Upper lobe of left lung (tissue), 4 donors: ENCODE data around the gene RTN4.

Source experiments
- CTCF ChIP-seq, 6 experiments: fragments of 450-650 bp in 4 of 6; fragments of 200-600 bp in 2 of 6; sonication (generic) in 2 of 6; IDR thresholded peaks; one replicate each; pipeline ENCODE4 v1.5.1; 2016 to 2019; ENCODE audit warnings: antibody characterized with exemption in 6 of 6
- EP300 ChIP-seq, 4 donors: sonication (generic); formaldehyde crosslinking; IDR thresholded peaks; one replicate each; pipeline ENCODE4 v1.5.1; 2017; ENCODE audit warnings: antibody characterized with exemption in 4 of 4, control low read depth in 2 of 4
- POLR2A ChIP-seq, 4 donors: fragments of 450-650 bp; IDR thresholded peaks; one replicate each; pipeline ENCODE4 v1.5.1; 2016 to 2017; ENCODE audit warnings: antibody characterized with exemption in 4 of 4, mild to moderate bottlenecking in 2 of 4
- POLR2AphosphoS5 ChIP-seq, 2 donors: sonication (generic); formaldehyde crosslinking; IDR thresholded peaks; one replicate each; pipeline ENCODE4 v1.5.1; 2017; ENCODE audit warnings: antibody characterized with exemption in 2 of 2

- TF ChIP-seq CTCF (IDR thresholded peaks at IDR 0.05) (no peak), POLR2AphosphoS5 (IDR thresholded peaks at IDR 0.05) (no peak), EP300 (IDR thresholded peaks at IDR 0.05) (no peak), POLR2A (IDR thresholded peaks at IDR 0.05) (no peak)
Measured at GRCh38 chr2:54944724-54945326, 105.4 kb downstream of the RTN4 start.
